ENCODE data around the gene MUC5AC.
A peak's percentile ranks its signal among the peaks of the same experiment; 100 is the strongest.

Gene MUC5AC

DNA sequence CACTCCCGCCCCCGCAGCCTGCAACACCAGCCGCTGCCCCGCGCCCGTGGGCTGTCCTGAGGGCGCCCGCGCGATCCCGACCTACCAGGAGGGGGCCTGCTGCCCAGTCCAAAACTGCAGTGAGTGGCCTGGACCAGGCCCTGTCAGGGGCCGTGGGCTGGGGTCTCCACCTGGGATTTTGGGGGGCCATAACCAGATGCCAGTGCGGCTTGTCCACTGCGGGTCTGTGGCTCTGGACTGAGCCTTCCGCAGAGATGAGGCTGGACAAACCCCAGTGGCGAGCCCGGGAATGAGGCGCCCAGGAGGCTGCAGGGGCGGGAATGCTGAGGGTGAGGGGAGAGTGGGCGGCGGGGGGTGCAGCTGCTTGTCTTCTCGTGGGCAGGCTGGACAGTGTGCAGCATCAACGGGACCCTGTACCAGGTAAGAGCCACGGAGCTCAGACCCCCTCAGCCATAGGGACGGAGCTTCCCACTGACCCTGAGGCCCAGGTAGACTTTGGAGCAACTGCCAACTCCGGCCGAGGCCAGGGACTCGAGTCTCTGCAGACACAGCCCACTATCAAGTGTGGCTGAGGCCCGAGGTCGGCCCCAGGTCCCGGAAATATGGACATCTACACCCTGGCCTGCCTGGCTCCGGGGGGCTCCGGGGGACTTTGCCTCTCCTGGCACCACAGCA, 40.3 kb downstream of the MUC5AC start:
- DNase-seq: peak; percentile 22

DNA sequence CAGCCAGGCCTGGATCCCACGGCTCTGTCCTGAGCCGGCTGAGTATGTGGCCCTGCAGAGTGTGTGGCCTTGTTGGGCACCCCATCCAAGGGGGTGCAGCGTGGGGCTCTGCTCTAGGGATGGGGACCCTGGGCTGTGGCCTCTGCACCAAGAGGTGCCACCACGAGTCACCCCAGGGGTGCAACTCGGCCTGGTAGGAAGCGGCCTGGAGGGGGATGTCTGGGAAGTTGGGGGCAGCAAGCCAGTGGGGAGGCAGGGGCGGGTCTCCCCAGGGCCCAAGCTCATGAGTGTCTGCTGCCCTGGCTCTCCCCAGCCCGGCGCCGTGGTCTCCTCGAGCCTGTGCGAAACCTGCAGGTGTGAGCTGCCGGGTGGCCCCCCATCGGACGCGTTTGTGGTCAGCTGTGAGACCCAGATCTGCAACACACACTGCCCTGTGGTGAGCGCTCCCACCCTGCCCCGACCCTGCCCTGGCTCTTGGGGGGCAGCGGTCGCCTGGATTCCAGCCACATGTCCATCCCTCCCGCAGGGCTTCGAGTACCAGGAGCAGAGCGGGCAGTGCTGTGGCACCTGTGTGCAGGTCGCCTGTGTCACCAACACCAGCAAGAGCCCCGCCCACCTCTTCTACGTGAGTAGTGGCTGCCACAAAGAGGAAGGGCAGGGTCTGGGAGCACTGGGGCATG, 40.9 kb downstream of the MUC5AC start:
- peak; percentile 36 for DNase-seq

DNA sequence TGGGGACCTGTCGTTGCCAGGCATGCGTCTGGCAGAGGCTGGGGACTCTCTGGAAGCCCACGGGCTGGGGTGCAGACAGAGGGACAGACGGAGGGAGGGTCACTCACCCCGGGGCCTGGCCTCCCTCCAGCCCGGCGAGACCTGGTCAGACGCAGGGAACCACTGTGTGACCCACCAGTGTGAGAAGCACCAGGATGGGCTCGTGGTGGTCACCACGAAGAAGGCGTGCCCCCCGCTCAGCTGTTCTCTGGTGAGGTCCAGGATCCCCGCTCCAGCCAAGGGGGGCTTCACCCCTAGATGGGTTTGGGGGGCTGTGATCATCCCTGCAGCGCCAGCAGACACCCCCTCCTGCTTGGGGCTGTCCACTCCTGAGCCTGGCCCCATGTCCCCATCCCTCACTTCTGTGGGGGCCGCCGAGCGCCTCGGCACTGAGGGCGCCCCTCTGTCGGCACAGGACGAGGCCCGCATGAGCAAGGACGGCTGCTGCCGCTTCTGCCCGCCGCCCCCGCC, 41.5 kb downstream of the MUC5AC start:
- peak; percentile 17 for DNase-seq

DNA sequence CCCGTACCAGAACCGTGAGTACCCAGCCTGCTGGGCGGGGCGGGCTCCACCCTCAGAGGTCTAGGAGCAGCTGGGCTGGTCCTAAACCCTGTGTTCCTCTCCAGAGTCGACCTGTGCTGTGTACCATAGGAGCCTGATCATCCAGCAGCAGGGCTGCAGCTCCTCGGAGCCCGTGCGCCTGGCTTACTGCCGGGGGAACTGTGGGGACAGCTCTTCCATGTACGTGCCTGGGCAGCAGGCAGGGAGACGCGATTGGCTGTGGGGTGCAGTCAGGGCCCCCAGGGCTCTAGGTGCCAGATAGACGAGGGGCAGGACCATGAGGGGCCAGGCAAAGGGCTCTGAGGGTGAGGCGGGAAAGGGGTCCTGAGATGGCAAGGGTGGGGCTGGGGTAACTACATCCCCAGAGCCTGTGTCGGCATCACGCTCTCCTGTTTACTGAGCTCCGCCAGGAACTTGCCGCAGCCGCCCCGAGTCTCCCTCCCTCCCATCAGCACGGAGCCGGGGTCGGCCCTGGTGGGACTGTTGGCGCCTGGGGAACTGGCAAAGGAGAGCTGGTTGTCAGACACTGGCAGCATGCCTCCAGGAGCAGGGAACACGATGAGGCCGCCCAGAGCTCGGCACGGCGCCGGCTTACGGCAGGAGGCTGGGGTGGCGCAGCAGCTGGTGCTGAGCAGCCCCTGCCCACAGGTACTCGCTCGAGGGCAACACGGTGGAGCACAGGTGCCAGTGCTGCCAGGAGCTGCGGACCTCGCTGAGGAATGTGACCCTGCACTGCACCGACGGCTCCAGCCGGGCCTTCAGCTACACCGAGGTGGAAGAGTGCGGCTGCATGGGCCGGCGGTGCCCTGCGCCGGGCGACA, 42.2 kb downstream of the MUC5AC start:
- DNase-seq: peak; percentile 21

DNA sequence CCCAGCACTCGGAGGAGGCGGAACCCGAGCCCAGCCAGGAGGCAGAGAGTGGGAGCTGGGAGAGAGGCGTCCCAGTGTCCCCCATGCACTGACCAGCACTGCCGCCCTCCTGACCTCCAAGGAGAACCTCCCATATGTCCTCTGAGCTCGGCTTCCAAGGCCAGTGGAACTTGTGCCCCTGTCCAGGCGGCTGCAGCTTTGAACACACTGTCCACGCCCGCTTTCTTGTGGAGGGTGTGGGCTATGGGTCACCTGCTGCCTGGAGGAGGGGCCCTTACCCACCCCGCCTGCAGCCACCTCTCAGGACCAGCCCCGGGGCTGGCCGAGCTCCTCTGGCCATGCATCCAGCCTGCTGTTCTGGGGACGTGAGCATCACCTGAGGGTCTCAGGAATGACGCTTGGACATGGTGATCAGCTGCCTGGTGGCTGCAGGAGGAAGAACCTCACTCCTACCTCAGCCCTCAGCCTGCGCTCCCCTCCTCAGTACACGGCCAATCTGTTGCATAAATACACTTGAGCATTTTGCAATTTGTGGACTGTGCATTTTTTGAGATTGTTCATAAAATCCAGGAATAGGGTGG, 42.9 kb downstream of the MUC5AC start:
- peak; percentile 36 for DNase-seq

DNA sequence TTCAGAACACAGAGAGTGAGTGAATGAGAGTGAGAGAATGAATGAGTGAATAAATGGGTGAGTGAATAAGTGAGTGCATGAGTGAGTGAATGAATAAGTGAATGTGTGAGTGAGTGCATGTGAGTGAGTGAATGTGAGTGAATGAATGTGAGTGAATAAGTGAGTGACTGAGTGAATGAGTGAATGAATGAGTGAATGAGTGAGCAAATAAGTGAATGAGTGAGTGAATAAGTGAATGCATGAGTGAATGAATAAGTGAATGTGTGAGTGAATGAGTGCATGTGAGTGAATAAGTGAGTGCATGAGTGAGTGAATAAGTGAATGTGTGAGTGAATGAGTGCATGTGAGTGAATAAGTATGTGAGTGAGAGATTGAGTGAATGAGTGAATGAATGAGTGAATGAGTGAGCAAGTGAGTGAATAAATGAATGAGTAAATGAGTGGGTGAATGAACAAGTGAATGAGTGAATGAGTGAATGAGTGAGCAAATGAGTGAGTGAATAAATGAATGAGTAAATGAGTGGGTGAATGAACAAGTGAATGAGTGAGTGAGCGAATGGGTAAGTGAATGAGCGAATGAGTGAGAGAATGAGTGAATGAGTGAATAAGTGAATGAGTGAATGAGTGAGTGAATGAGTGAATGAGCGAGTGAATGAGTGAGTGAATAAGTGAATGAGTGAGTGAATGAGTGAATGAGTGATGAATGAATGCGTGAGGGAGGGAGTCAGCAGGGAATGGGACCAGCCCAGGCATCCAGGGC, 43.8 kb downstream of the MUC5AC start:
- DNase-seq: peak; percentile 45

DNA sequence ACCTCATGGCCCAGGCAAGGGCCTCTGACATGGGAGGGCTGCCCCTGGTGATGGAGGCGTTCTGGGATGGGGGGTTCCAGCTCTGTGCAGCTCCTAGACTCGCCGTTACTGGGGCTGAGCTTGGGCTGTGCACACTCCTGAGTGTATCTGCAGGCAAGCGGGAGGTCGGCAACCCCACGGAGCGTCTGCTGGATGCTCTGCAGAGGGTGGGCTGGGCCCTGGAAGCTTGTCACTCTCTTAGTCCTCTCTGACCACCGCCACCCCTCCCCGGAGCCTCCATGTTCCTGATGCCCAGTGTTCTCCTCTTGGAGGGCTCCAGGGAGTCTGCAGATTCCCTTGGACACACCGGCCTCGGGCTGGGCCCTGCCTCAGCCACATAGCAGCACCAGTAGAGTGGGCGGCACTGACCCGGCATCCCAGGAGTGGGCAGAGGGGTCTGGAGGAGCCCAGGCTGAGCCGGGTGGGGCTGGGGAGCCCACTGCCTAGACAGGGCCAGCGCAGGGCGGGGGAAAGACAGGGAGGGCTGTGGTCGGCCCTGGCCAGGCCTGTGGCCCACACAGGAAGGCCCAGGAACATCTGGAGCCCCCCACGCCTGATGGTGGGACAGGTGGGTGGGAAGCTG, 44.5 kb downstream of the MUC5AC start:
- DNase-seq: peak; percentile 38

DNA sequence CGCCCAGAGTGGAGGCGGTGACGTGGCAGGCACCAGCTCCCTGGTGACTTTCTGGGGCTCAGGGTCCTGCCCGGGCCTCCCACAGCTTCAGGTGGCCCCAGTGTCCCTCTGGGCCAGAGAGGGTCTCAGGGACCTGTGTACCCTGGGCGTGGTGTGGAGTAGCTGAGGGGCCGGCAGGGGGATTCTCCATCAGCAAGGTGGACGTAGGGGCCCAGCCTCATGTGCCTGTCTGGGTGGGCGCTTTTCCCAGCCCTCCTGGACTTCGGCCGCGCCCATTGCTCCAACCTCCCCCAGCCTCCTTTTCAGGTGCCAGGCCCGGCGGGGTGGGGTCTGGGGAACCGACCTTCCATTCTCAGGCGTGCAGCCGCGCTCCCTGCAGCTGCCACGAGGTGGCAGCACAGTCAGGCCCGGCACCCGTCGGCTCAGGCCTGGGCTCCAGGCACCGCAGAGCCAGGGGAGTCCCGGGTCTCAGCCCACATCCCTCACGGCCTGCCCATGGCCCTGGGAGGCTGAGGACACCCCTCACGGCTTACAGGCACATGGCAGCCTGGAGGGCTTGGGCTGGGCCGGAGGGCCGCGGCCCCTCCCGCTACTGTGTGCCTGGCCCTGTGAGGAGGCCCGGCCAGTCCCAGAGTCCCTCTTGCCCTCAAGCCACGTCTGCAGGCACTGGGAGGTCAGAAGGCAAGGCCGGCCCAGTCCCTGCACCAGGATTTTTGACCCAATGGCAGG, 45.2 kb downstream of the MUC5AC start:
- peak; percentile 66 for DNase-seq

DNA sequence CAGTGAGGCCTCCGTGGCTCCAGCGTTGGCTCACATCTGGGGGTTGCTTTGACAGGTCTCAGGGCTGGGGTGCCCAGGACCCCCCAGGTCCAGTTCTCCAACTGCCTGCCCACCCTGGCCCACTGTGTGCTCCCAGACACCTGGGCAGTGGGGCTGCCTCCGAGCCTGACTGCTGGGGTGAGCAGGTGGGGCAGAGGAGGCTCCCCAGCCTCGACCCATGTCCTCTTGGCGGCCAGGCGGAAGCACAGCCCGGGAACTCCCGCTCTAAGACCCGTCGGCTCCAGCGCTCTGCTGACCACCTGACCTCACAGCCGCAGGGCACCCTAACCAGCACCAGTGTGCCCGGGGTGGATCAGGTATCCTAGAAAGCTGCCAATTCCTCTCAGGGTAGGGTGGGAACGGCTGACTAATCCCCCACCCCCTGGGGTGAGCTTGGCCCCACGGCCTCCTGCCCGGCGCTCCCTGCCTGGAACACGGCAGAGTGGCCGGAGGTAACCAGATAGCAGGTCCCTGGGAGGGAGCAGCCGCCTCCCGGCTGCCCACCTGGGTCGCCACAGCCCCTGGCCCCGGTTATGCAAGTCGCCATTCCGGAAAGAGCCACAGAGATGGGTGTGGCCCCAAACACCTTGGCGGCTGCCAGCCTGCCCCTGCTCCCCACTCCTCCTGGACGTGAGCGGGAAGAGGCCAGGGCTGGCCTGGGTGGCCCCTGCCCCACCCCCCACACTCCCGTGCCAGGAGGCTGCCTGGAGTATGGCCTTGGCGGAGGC, 45.9 kb downstream of the MUC5AC start:
- peak; percentile 36 for DNase-seq

DNA sequence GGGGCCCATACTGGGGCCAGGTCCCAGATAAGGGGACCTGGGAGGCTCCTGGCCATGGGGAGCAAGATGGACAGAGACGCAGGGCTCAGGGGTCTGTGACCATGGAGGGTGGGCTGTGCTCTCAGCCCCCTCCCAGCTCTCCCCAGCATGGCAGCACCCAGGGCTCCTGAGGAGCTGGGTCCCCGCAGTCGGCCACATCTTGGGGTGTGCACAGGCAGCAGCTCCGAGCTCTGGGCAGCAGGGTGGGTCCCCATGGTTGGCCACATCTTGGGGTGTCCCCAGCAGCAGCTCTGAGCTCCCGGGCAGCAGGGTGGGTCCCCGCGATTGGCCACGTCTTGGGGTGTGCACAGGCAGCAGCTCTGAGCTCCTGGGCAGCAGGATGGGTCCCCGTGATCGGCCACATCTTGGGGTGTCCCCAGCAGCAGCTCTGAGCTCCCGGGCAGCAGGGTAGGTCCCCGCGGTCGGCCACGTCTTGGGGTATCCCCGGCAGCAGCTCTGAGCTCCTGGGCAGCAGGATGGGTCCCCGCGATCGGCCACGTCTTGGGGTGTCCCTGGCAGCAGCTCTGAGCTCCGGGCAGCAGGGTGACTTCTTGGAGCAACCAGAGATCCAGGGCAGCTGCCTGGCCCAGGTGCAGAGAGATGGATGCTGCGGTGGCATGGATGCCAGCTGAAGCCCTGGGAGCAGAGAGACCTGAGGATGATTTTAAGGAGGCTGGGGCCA, 46.8 kb downstream of the MUC5AC start:
- DNase-seq: peak; percentile 38

DNA sequence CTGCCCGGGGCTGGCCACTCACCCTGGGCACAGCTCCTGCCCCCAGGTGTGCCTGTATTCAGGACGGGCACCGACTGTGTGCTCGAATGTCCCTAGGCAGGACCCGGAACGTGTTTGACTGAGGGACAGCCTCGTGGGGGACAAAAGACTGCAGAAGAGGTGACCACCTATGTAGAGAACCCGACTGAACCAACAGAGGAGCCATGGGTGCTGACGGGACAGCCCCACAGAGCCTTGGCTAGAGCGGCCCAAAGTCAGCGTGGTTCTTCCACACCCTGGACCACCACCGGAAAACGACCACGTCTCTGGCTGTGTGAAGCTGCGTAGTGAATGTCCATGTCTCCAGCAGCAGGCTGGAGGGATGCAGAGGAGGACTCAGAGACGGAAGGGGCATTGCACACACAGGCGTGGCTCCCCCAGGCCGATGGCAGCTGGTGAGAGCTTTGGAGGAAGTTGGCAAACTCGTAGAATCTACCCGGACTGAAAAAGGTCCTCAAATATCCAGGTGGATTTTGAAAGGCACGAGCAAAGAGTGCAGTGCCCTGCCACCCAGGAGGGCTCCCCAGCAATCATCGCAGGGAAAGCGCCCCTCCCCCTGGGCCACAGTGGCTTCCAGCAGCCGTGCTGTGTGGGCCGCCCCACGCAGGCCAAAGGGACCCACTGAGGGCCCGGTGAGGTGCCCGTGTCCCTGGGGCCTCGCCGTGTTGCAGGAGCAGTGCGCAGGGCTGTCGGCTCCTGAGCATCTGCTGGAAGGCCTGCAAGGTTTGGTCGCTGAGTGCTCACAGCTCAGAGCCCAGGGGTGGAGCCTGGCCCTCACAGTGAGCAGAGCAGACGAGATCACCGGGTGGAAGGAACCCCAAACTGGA, 47.6 kb downstream of the MUC5AC start:
- peak; percentile 3 for DNase-seq

DNA sequence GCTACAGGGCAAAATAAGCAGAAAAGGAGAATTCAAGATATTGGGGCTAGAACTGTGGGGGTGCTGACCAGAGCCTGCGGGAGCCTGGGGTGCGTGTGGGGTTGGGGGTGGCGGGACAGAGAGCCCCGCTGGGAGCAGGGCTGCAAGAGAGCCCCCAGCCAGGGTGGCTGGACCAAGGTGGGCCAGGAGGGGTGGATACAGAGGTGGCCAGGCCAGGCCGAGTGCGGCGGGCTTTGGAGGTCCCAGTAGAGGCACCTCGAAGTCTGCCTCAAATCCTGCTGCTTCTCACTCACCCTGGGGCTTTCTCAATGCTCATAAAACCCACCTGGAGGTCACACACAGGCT, 48.2 kb downstream of the MUC5AC start:
- DNase-seq: no peak

DNA sequence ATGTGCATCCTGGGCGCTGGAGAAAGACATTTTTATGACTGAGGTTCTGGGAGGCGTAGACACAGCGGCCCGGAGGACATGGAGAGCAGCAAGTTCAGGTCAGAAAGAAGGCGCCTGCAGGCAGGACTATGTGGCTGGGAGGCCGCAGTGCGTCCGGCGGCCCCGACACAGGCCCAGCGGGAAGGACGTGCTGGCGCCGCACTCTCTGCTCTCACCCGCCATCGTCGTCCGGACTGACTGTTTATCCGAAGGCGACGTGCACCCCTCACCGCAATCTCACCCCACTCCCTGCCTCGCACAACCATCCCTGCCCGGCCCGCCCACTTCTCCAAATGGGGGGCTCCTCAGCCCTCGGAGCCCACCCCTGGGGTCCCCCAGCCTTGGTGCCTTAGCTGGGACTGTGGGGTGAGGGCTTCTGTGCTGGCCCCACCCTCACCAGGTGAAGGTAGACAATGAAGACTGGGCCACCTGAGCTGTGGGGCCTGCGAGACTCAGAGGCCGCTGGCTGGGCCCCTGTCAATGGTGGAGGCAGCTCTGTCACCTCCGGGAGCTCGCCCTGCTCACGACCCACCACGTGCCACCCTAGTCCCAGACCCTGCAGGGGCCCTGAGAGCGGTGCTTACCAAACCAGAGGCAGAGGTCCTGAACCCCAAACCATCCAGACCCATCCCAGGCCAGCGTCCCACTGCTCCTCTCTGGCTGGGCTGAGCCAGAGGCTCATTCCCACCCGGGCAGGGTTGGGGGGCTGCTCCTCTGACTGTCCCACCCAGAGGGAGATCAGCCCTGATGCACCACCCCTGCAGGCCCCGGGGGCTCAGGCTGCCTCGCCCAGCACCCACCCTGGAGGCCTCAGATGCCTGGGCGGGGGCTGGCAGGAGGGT, 48.9 kb downstream of the MUC5AC start:
- peak; percentile 16 for DNase-seq

DNA sequence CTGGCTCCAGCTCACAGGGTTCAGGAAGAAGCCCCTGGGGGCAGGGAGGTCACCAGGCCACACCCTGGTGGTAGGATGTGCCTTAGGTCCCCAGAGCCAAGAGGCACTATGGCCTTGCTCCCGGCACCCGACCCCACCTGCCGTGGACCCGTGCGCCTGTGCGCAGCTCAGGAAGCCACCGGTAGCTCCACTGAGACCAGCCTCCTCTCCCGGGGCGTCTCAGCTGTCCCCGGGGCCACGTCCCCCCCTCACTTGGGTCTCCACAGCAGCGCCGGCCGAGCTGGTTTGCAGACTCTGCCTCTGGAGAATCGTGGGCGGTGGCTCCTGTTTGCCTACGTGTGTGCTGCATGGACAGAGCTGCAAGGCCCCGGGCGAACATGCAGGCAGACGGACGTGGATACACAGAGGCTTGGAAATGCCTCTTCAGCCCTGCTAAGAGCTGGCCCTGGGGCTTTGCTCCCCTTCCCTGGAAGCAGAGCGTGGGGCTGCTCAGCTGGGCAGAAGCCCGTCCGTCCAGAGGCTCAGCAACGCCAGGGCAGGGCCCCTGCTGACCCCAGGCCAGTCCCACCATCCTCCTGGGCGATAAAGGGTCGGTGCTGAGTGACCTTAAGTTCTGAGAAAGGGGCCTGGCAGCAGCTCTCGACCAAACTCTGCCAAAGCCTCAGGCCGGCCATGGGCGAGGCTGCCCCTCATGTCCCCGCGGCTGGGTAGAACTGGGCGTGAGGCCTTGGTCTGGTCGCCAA, 49.8 kb downstream of the MUC5AC start:
- peak; percentile 38 for DNase-seq

DNA sequence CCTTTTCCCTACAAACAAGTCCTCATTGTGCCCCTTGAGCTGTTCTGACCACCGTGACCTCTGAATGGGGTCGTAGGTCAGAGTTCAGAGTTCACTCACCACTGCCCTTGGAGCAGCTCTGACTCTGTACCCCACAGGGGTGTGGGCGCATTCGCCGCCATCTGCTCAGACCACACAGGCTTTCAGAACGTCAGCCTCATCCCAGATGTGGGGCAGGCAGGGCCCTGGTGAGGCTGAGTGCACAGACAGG, 50.3 kb downstream of the MUC5AC start:
- no peak for DNase-seq

DNA sequence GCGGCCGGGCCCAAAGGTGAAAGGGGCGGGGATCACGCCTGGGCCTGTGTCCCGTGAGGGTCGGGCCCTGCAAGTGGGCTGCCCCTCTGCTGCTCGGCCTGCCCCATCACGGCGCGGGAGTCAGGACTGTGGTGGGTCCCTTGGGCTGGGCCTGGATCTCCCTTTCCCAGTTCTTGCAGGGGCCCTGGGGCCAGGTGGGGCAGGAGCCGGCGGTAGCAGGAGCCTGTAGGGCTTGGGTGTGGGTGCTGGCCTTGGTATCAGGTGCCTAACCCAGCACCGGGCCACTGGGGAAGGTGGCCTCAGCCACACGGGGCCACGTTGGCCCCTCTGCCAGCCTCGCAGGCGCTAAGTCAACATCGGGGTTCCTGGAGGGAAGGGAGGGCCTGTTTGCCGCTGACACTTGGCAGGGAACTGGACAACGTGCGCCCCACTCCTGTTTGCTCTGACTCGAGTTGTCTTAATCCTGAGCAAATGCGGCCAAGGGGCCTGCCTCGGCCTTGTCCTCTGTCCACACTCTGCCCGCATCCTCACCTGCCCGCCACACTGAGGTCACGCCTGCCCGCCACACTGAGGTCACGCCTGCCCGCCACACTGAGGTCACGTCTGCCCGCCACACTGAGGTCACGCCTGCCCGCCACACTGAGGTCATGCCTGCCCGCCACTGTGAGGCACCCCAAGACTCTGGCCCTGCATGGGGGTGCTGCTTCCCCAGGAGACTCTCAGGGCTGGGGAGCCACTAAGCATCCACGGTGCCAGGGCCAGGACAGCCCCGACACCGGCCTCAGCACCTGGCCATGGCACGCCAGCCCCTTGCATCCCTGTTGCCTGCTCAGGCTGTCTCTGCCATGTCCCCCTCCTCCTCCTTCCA, 50.9 kb downstream of the MUC5AC start:
- peak; percentile 23 for DNase-seq

Measured in right forelimb (tissue), 1 donor.